Measurements from ENCODE around the gene NOC3L. TPM values are rescaled to one million over a fixed set of nuclear protein-coding genes. Genes with fewer than 3 reads are reported as not detected.
"Not testable (repeated sequence)": the region's sequence is repeated elsewhere in the genome, so short reads cannot be mapped to it uniquely, and the experiment has no call there.

NOC3L gene
- total RNA-seq, 2 experiments from 2014 or later: 31.6 to 37.1 TPM

DNA sequence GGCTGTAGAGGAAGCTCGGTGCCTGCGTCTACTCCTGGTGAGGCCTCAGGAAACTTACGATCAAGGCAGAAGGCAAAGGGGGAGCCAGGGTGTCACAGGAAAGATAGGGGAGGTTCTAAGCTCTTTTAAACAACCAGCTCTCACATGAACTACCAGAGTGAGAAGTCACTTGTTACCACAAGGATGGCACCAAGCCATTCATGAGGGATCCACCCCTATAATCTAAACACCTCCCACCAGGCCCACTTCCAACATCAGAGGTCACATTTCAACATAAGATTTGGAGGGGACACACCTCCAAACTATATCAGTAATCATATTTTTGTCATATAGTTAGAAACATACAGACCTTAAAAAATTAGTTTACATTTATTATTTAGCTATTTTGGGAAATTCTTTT lies 9.4 kb downstream of the NOC3L start:
- intact Hi-C loops (cut with micrococcal nuclease; ENCODE audit: unreplicated experiment): no loop called here
- H2AFZ ChIP-seq (ENCODE audit: low read length): no peak overlapping the region
- H3K4me1 ChIP-seq (ENCODE audit: insufficient read depth, low read length, poor library complexity, severe bottlenecking): peaks cover 5% of the 10 kb centered on the region
- H3K9me2 ChIP-seq (ENCODE audit: insufficient read depth, low read length): no peaks in the 10 kb centered on the region
- H3K79me2 ChIP-seq (ENCODE audit: insufficient read depth, low read depth, low read length): no peaks in the 10 kb centered on the region
- ChIA-PET CTCF (ENCODE audit: unreplicated experiment) (no interaction called here), POLR2A (interaction anchor here (0.6 to 2.5 kb wide), 5 partner anchors 9 to 43 kb away, joined by 3 to 13 read pairs (median 4); partner anchors contain the start of gene NOC3L)
- H3K4me2 ChIP-seq (ENCODE audit: low read length): no peak overlapping the region
- no peak overlapping the region for H3K27ac ChIP-seq (ENCODE audit: low read depth, low read length, poor library complexity, severe bottlenecking)
- no peak overlapping the region for H3K4me3 ChIP-seq (ENCODE audit: low read depth, low read length, poor library complexity, severe bottlenecking)
- no TSS peak for BruUV-seq (replicated peaks)
- no peak for TF ChIP-seq EZH2phosphoT487 (IDR thresholded peaks at IDR 0.05; ENCODE audit: borderline replicate concordance, low read depth, low read length)
- TF ChIP-seq, protein P1, sequence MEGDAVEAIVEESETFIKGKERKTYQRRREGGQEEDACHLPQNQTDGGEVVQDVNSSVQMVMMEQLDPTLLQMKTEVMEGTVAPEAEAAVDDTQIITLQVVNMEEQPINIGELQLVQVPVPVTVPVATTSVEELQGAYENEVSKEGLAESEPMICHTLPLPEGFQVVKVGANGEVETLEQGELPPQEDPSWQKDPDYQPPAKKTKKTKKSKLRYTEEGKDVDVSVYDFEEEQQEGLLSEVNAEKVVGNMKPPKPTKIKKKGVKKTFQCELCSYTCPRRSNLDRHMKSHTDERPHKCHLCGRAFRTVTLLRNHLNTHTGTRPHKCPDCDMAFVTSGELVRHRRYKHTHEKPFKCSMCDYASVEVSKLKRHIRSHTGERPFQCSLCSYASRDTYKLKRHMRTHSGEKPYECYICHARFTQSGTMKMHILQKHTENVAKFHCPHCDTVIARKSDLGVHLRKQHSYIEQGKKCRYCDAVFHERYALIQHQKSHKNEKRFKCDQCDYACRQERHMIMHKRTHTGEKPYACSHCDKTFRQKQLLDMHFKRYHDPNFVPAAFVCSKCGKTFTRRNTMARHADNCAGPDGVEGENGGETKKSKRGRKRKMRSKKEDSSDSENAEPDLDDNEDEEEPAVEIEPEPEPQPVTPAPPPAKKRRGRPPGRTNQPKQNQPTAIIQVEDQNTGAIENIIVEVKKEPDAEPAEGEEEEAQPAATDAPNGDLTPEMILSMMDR (conservative IDR thresholded peaks at IDR 0.05; ENCODE audit: low read length): no peak
- no peaks in the 10 kb centered on the region for H4K20me1 ChIP-seq (ENCODE audit: insufficient read depth, low read length)
- H3K36me3 ChIP-seq (ENCODE audit: insufficient read depth, low read length): peaks cover 96% of the 10 kb centered on the region
- H3K9me3 ChIP-seq (ENCODE audit: low read length): no peaks in the 10 kb centered on the region
- DNase-seq (ENCODE audit: low spot score): no peak

DNA sequence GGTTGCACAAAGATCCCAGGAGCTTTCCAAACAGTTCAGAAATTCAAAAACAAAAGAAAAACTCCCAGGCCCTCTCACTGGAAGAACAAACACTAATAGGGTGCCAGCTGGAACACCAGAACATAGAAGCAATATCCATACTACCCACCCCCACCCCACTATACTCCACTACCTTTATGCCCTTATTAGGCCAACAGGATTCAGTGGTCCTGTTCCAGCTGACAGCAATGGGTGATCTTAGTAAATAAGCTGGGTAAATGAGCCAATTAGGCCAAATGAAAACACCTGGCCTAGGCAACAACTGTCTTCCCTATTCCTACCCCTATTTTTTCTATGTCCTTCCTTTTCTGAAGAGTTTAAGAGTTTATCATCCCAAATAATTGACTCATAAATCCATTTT lies 11.7 kb downstream of the NOC3L start:
- Histone ChIP-seq H3K27ac (ENCODE audit: low read depth, low read length, poor library complexity, severe bottlenecking) (no peak overlapping the region), H3K4me2 (ENCODE audit: low read length) (no peak overlapping the region), H4K20me1 (ENCODE audit: insufficient read depth, low read length) (0 out of 2 replicates have a peak, but pooled peaks cover 5% of the 10 kb centered on the region), H3K36me3 (ENCODE audit: insufficient read depth, low read length) (peaks cover 94% of the 10 kb centered on the region), H3K79me2 (ENCODE audit: insufficient read depth, low read depth, low read length) (0 out of 2 replicates have a peak, but pooled peaks cover 4% of the 10 kb centered on the region), H3K4me3 (ENCODE audit: low read depth, low read length, poor library complexity, severe bottlenecking) (no peak overlapping the region), H2AFZ (ENCODE audit: low read length) (no peak overlapping the region), H3K9me3 (ENCODE audit: low read length) (no peaks in the 10 kb centered on the region), H3K4me1 (ENCODE audit: insufficient read depth, low read length, poor library complexity, severe bottlenecking) (peaks cover 6% of the 10 kb centered on the region), H3K9me2 (ENCODE audit: insufficient read depth, low read length) (no peaks in the 10 kb centered on the region)
- no TSS peak for BruUV-seq (replicated peaks)
- intact Hi-C loops (cut with micrococcal nuclease; ENCODE audit: unreplicated experiment): no loop called here
- CTCF ChIA-PET (ENCODE audit: unreplicated experiment): no interaction called here
- no peak for DNase-seq (ENCODE audit: low spot score)
- POLR2A ChIA-PET: interaction anchor here (0.7 to 1.0 kb wide), 3 partner anchors 11 to 1412 kb away, joined by 3 to 6 read pairs (median 3); no protein-coding TSS in a partner anchor
- TF ChIP-seq, protein P1 (conservative IDR thresholded peaks at IDR 0.05; ENCODE audit: low read length): no peak
- no peak for TF ChIP-seq EZH2phosphoT487 (IDR thresholded peaks at IDR 0.05; ENCODE audit: borderline replicate concordance, low read depth, low read length)

DNA sequence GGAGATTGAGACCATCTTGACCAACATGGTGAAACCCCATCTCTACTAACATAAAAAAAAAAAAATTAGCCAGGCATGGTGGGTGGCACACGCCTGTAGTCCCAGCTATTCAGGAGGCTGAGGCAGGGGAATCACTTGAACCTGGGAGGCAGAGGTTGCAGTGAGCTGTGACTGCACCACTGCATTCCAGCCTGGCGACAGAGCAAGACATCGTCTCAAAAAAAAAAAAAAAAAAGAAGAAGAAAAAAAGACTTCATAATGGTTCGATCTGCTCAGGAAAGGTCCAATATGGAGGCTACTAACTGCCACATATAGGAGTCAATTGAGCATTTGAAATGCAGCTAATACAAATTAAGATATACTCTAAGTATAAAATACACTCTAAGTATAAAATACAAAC lies 12.2 kb downstream of the NOC3L start:
- BruUV-seq (replicated peaks); H3K4me1 ChIP-seq (ENCODE audit: insufficient read depth, low read length, poor library complexity, severe bottlenecking); H3K4me3 ChIP-seq (ENCODE audit: low read depth, low read length, poor library complexity, severe bottlenecking); H3K4me2 ChIP-seq (ENCODE audit: low read length); H3K79me2 ChIP-seq (ENCODE audit: insufficient read depth, low read depth, low read length); H3K9me2 ChIP-seq (ENCODE audit: insufficient read depth, low read length); H2AFZ ChIP-seq (ENCODE audit: low read length); H3K27ac ChIP-seq (ENCODE audit: low read depth, low read length, poor library complexity, severe bottlenecking); CTCF ChIA-PET (ENCODE audit: unreplicated experiment); H4K20me1 ChIP-seq (ENCODE audit: insufficient read depth, low read length); intact Hi-C loops (cut with micrococcal nuclease; ENCODE audit: unreplicated experiment); DNase-seq (ENCODE audit: low spot score); H3K9me3 ChIP-seq (ENCODE audit: low read length): not testable (repeated sequence)
- POLR2A ChIA-PET: interaction anchor here (0.7 kb wide), 1 partner anchor 226 kb away, joined by 3 read pairs; no protein-coding TSS in a partner anchor
- H3K36me3 ChIP-seq (ENCODE audit: insufficient read depth, low read length): peaks cover 95% of the 10 kb centered on the region
